K562 (cell line): ENCODE results near the gene ADRB2. TPM values are rescaled to one million over a fixed set of nuclear protein-coding genes. Genes with fewer than 3 reads are reported as not detected.

Experiments used
- CBFA2T3 ChIP-seq: fragments of 450-650 bp; IDR thresholded peaks from 2 replicates; pipeline ENCODE4 v1.6.1; 2017
- CHD4 ChIP-seq: fragments of 200-600 bp; sonication (generic); IDR thresholded peaks from 3 replicates; pipeline ENCODE4 v1.6.1; 2012; ENCODE audit warnings: low read depth, mild to moderate bottlenecking, mixed read lengths, low read length, inconsistent platforms; ENCODE audit not compliant: insufficient read depth, insufficient replicate concordance, poor library complexity, severe bottlenecking
- FOSL1 ChIP-seq: fragments of 200-800 bp; sonication (Bioruptor generic); conservative IDR thresholded peaks from 2 replicates; pipeline ENCODE4 v1.6.1; 2016; ENCODE audit warnings: missing genetic modification characterization, missing compliant biosample characterization
- MAFG ChIP-seq: fragments of 450-650 bp; conservative IDR thresholded peaks from 2 replicates; pipeline ENCODE4 v1.6.1; 2016; ENCODE audit warnings: missing genetic modification characterization, missing compliant biosample characterization
- MCM5 ChIP-seq: fragments of 450-650 bp; IDR thresholded peaks from 2 replicates; pipeline ENCODE4 v1.6.1; 2016; ENCODE audit warnings: low read depth
- MXI1 ChIP-seq: IDR thresholded peaks from 2 replicates; pipeline ENCODE4 v1.6.1; 2011; ENCODE audit warnings: low read depth, mild to moderate bottlenecking, improper control_type of control experiment, low read length
- RBM22 ChIP-seq: fragments of 200-400 bp; formaldehyde crosslinking; IDR thresholded peaks from 2 replicates; pipeline ENCODE4 v1.6.1; 2018; ENCODE audit warnings: low read length, low read depth; ENCODE audit not compliant: poor library complexity, severe bottlenecking
- SMARCE1 ChIP-seq: fragments of 450-650 bp; IDR thresholded peaks from 2 replicates; pipeline ENCODE4 v1.7.1; 2016; ENCODE audit warnings: mild to moderate bottlenecking
- ZNF318 ChIP-seq, 2 experiments: fragments of 450-650 bp; IDR thresholded peaks; 2 replicates each; pipeline ENCODE4 v1.6.1; 2016; ENCODE audit warnings: mild to moderate bottlenecking in 2 of 2, borderline replicate concordance in 1 of 2, low read depth in 1 of 2, moderate library complexity in 1 of 2
- ZNF583 ChIP-seq: fragments of 250-450 bp; sonication (Bioruptor Pico); IDR thresholded peaks from 2 replicates; pipeline ENCODE4 v1.4.0; 2020
- ZNF644 ChIP-seq: fragments of 200-800 bp; sonication (Bioruptor generic); IDR thresholded peaks from 2 replicates; pipeline ENCODE4 v1.6.1; 2016; ENCODE audit warnings: low read depth, missing genetic modification characterization, missing compliant biosample characterization
- polyA plus RNA-seq, 8 experiments: library from polyadenylated mRNA; depleted of rRNA in 4 of 8; stranded (reverse) in 5 of 8; unstranded in 3 of 8; fragments of >200 nt; fragmentation: Nextera tagmentation in 2 of 8; fragmentation: Illumina TruSeq in 1 of 8; extraction: Ambion mirVana in 2 of 8; extraction: Trizol in 1 of 8; gene quantifications; 2 replicates each; pipeline versions ENCODE4 v1.2.1 to v1.2.3, GENCODE V29; 2011 to 2014; ENCODE audit warnings: inconsistent platforms in 1 of 8, missing spikeins in 1 of 8
- total RNA-seq, 7 experiments: library from RNA; depleted of rRNA in 6 of 7; stranded (reverse); fragments of >200 nt in 6 of 7; fragmentation: Illumina TruSeq in 2 of 7; extraction: Trizol in 2 of 7; gene quantifications; 2 replicates each; pipeline versions ENCODE4 v1.2.1 to v1.2.3, GENCODE V29; 2011 to 2021; ENCODE audit warnings: low replicate concordance in 1 of 7

Gene ADRB2
- total and polyA plus RNA-seq, 9 of the 15 experiments (the other 6 are each of a cell fraction or from before 2014, with no cell fraction given), result 0.01 to 0.18 (median 0.04) TPM; not detected in 2

- no peak for TF ChIP-seq MCM5
- 0 out of 2 replicates have a peak, but pooled peaks have one; percentile 27 for TF ChIP-seq ZNF644 (tag)
- TF ChIP-seq MAFG (tag), result peak; percentile 99
- 0 out of 4 replicates have a peak, but pooled peaks of 1 of the 2 experiments have one; percentile 37 for TF ChIP-seq ZNF318 (IDR thresholded peaks at IDR 0.05; ENCODE audit: borderline replicate concordance in 1 of 2, low read depth in 1 of 2)
- TF ChIP-seq CHD4, result no peak
- TF ChIP-seq SMARCE1, result 0 out of 2 replicates have a peak, but pooled peaks have one; percentile 21
- TF ChIP-seq RBM22, result no peak
- TF ChIP-seq MXI1, result no peak
- TF ChIP-seq ZNF583 (CRISPR knock-in tag), result no peak
- 0 out of 2 replicates have a peak, but pooled peaks have one; percentile 33 for TF ChIP-seq CBFA2T3
- peak; percentile 78 for TF ChIP-seq FOSL1
Measured at GRCh38 chr5:148807851-148808250, 18.6 kb upstream of the ADRB2 start (continued).
